NCI-H2029 (cell line): Measurements from ENCODE around the gene BRAT1.
A peak's percentile ranks its signal among the peaks of the same experiment; 100 is the strongest.
"Not testable (repeated sequence)": the region's sequence is repeated elsewhere in the genome, so short reads cannot be mapped to it uniquely, and the experiment has no call there.

Experiments used
- DNase-seq: peaks from one replicate; lab custom pipeline; 2025; lab: John Stamatoyannopoulos, UW

The BRAT1 gene

GRCh38 chr7:2555121-2556052 lies at the start of gene BRAT1:
BRAT1 (minus strand) TSS chr7:2555524; CDS start chr7:2554431, 1,093 bp downstream.
- DNase-seq, result peak; percentile 94

- DNase-seq, result no peak
Observed at GRCh38 chr7:2604608-2605174, 49.4 kb upstream of the BRAT1 start.

- no peak for DNase-seq
Observed at GRCh38 chr7:2603044-2603965, 48.0 kb upstream of the BRAT1 start.

- peak; percentile 39 for DNase-seq
Observed at GRCh38 chr7:2602406-2603043, 47.2 kb upstream of the BRAT1 start.

- DNase-seq, result no peak
Observed at GRCh38 chr7:2601907-2602306, 46.6 kb upstream of the BRAT1 start.

GRCh38 chr7:2601065-2601464 lies 45.7 kb upstream of the BRAT1 start:
- no peak for DNase-seq

- no peak for DNase-seq
Observed at GRCh38 chr7:2598154-2598823, 43.0 kb upstream of the BRAT1 start.

- no peak for DNase-seq
Observed at GRCh38 chr7:2597273-2597640, 41.9 kb upstream of the BRAT1 start.

- DNase-seq, result no peak
Observed at GRCh38 chr7:2596464-2597272, 41.3 kb upstream of the BRAT1 start.

GRCh38 chr7:2595258-2595860 lies 40.0 kb upstream of the BRAT1 start:
- no peak for DNase-seq

GRCh38 chr7:2594599-2594998 lies 39.3 kb upstream of the BRAT1 start:
- DNase-seq, result no peak

GRCh38 chr7:2593036-2593727 lies 37.9 kb upstream of the BRAT1 start:
- no peak for DNase-seq

GRCh38 chr7:2592375-2592865 lies 37.1 kb upstream of the BRAT1 start:
- no peak for DNase-seq

- not testable (repeated sequence) for DNase-seq
Observed at GRCh38 chr7:2589941-2590340, 34.6 kb upstream of the BRAT1 start.

- DNase-seq, result no peak
Observed at GRCh38 chr7:2589341-2589740, 34.0 kb upstream of the BRAT1 start.

GRCh38 chr7:2587778-2588177 lies 32.5 kb upstream of the BRAT1 start:
- no peak for DNase-seq

- no peak for DNase-seq
Observed at GRCh38 chr7:2587134-2587533, 31.8 kb upstream of the BRAT1 start.

- DNase-seq, result no peak
Observed at GRCh38 chr7:2586326-2587020, 31.1 kb upstream of the BRAT1 start.

- no peak for DNase-seq
Observed at GRCh38 chr7:2585446-2585845, 30.1 kb upstream of the BRAT1 start.
